Endothelial cell of umbilical vein (primary cell): Measurements from ENCODE around the gene CILP2.

Experiments
- CTCF ChIP-seq, 2 donors: IDR thresholded peaks; 1 replicate in 1 of 2; 2 replicates in 1 of 2; pipeline ENCODE4 v1.5.1; 2011; ENCODE audit warnings: low read length in 2 of 2, mild to moderate bottlenecking in 2 of 2, moderate library complexity in 2 of 2, control low read depth in 1 of 2, inconsistent platforms in 1 of 2, low read depth in 1 of 2; ENCODE audit not compliant: insufficient read depth in 1 of 2; ENCODE audit errors: extremely low read depth in 1 of 2
- EZH2 ChIP-seq: IDR thresholded peaks from 2 replicates; pipeline ENCODE4 v1.6.1; 2012; ENCODE audit warnings: borderline replicate concordance, low read depth, mild to moderate bottlenecking, moderate library complexity, low read length, inconsistent platforms; ENCODE audit not compliant: severe bottlenecking
- GATA2 ChIP-seq: IDR thresholded peaks from 2 replicates; pipeline ENCODE4 v1.7.0; 2011; ENCODE audit warnings: low read depth, mild to moderate bottlenecking, moderate library complexity, mixed read lengths, low read length; ENCODE audit not compliant: insufficient read length, insufficient read depth
- POLR2AphosphoS5 ChIP-seq: IDR thresholded peaks from 2 replicates; pipeline ENCODE4 v1.6.1; 2012; ENCODE audit warnings: low read depth, mild to moderate bottlenecking, control low read depth, low read length, moderate library complexity; ENCODE audit not compliant: insufficient read depth
- TF ChIP-seq, protein P1 (sequence below): IDR thresholded peaks from 2 replicates; pipeline ENCODE4 v1.6.1; 2011; ENCODE audit not compliant: insufficient read depth, insufficient read length

DNA sequence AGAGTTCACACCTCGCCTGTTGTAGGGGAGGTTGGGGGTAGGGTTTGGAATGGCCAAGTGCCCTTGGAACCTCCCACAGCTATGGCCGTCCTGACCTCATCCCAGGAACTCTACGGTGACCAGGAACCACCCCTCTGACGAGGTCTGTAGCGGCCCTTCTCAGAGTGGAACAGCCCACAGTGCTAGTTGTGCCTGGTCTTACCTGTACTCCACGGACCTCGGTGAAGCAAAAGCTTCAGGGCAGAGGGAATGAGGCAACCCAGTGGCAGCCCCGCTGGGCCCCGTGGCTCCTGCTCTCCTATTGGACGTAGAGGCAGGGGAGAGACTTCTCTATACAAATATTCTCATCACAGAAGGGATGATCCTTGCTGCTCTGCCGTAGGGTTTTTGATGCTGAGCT, 29.8 kb upstream of the CILP2 start:
- TF ChIP-seq CTCF (IDR thresholded peaks at IDR 0.05; ENCODE audit: extremely low read depth in 1 of 2, insufficient read depth in 1 of 2, low read depth in 1 of 2, low read length in 2 of 2) (no peak), POLR2AphosphoS5 (no peak), EZH2 (no peak), GATA2 (no peak)
- TF ChIP-seq, protein P1, sequence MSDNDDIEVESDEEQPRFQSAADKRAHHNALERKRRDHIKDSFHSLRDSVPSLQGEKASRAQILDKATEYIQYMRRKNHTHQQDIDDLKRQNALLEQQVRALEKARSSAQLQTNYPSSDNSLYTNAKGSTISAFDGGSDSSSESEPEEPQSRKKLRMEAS = no peak
